Measurements from ENCODE around the gene MAML2.
A peak's percentile ranks its signal among the peaks of the same experiment; 100 is the strongest.

The MAML2 gene

GRCh38 chr11:96143041-96143521 is 199.9 kb downstream of the MAML2 start:
- Histone ChIP-seq H3K4me3 (ENCODE audit: low read length) (no peak overlapping the region), H3K36me3 (ENCODE audit: control insufficient read depth, insufficient read depth, low read length) (no peaks in the 10 kb centered on the region), H3K79me1 (ENCODE audit: low read length) (no peaks in the 10 kb centered on the region), H3K27ac (ENCODE audit: low read depth, low read length) (no peak overlapping the region), H3K56ac (ENCODE audit: low read length) (no peak overlapping the region), H3K18ac (ENCODE audit: low read length) (no peak overlapping the region), H2AK5ac (ENCODE audit: low read length) (no peak overlapping the region), H4K5ac (ENCODE audit: low read length) (no peak overlapping the region), H2BK120ac (ENCODE audit: low read depth, low read length) (no peak overlapping the region), H4K8ac (ENCODE audit: low read depth, low read length) (no peak overlapping the region), H2BK15ac (replicated peaks; ENCODE audit: low read depth) (no peak overlapping the region), H3K27me3 (ENCODE audit: insufficient read depth, low read length, poor library complexity) (no peaks in the 10 kb centered on the region), H3K23ac (ENCODE audit: low read length) (no peak overlapping the region), H2BK5ac (ENCODE audit: low read length) (no peak overlapping the region), H3K79me2 (ENCODE audit: control insufficient read depth, insufficient read depth, low read length) (no peaks in the 10 kb centered on the region), H3K4me2 (ENCODE audit: low read length) (no peak overlapping the region), H3K4me1 (ENCODE audit: control insufficient read depth, low read depth, low read length) (peaks cover 2% of the 10 kb centered on the region), H3K4ac (ENCODE audit: low read depth, low read length) (no peak overlapping the region), H3K9ac (ENCODE audit: low read length) (no peak overlapping the region)
- WGBS (ENCODE audit: extremely low coverage, insufficient coverage, low lambda C conversion rate) = no CpG with 5 or more reads among the region's 5 CpGs
- DNase-seq = no peak

- no peak overlapping the region for H3K27ac ChIP-seq (ENCODE audit: low read depth, low read length)
- no peak overlapping the region for H3K4ac ChIP-seq (ENCODE audit: low read depth, low read length)
- no peak overlapping the region for H3K4me3 ChIP-seq (ENCODE audit: low read length)
- H2AK5ac ChIP-seq (ENCODE audit: low read length) = no peak overlapping the region
- no peaks in the 10 kb centered on the region for H3K27me3 ChIP-seq (ENCODE audit: insufficient read depth, low read length, poor library complexity)
- H4K8ac ChIP-seq (ENCODE audit: low read depth, low read length) = no peak overlapping the region
- H3K4me2 ChIP-seq (ENCODE audit: low read length) = no peak overlapping the region
- H3K56ac ChIP-seq (ENCODE audit: low read length) = no peak overlapping the region
- H3K23ac ChIP-seq (ENCODE audit: low read length) = no peak overlapping the region
- no peak for DNase-seq
- H2BK15ac ChIP-seq (replicated peaks; ENCODE audit: low read depth) = no peak overlapping the region
- WGBS (ENCODE audit: extremely low coverage, insufficient coverage, low lambda C conversion rate) = no CpG with 5 or more reads among the region's 9 CpGs
- H3K4me1 ChIP-seq (ENCODE audit: control insufficient read depth, low read depth, low read length) = peaks cover 2% of the 10 kb centered on the region
- H3K18ac ChIP-seq (ENCODE audit: low read length) = no peak overlapping the region
- no peak overlapping the region for H4K5ac ChIP-seq (ENCODE audit: low read length)
- H3K9ac ChIP-seq (ENCODE audit: low read length) = no peak overlapping the region
- H2BK5ac ChIP-seq (ENCODE audit: low read length) = no peak overlapping the region
- H2BK120ac ChIP-seq (ENCODE audit: low read depth, low read length) = no peak overlapping the region
- H3K36me3 ChIP-seq (ENCODE audit: control insufficient read depth, insufficient read depth, low read length) = no peaks in the 10 kb centered on the region
- H3K79me2 ChIP-seq (ENCODE audit: control insufficient read depth, insufficient read depth, low read length) = no peaks in the 10 kb centered on the region
- H3K79me1 ChIP-seq (ENCODE audit: low read length) = no peaks in the 10 kb centered on the region
These were observed 201.4 kb downstream of the MAML2 start for GRCh38 chr11:96141626-96142025.

GRCh38 chr11:96139691-96140090 is 203.3 kb downstream of the MAML2 start:
- Histone ChIP-seq H3K4me3 (ENCODE audit: low read length) (no peak overlapping the region), H3K27ac (ENCODE audit: low read depth, low read length) (no peak overlapping the region), H4K5ac (ENCODE audit: low read length) (no peak overlapping the region), H3K79me1 (ENCODE audit: low read length) (no peaks in the 10 kb centered on the region), H4K8ac (ENCODE audit: low read depth, low read length) (no peak overlapping the region), H2BK15ac (replicated peaks; ENCODE audit: low read depth) (no peak overlapping the region), H3K4ac (ENCODE audit: low read depth, low read length) (no peak overlapping the region), H3K56ac (ENCODE audit: low read length) (no peak overlapping the region), H2AK5ac (ENCODE audit: low read length) (no peak overlapping the region), H3K4me1 (ENCODE audit: control insufficient read depth, low read depth, low read length) (no peaks in the 10 kb centered on the region), H2BK120ac (ENCODE audit: low read depth, low read length) (no peak overlapping the region), H3K23ac (ENCODE audit: low read length) (no peak overlapping the region), H3K18ac (ENCODE audit: low read length) (no peak overlapping the region), H3K36me3 (ENCODE audit: control insufficient read depth, insufficient read depth, low read length) (no peaks in the 10 kb centered on the region), H3K79me2 (ENCODE audit: control insufficient read depth, insufficient read depth, low read length) (no peaks in the 10 kb centered on the region), H2BK5ac (ENCODE audit: low read length) (no peak overlapping the region), H3K4me2 (ENCODE audit: low read length) (no peak overlapping the region), H3K9ac (ENCODE audit: low read length) (no peak overlapping the region), H3K27me3 (ENCODE audit: insufficient read depth, low read length, poor library complexity) (no peaks in the 10 kb centered on the region)
- DNase-seq = no peak
- no CpG with 5 or more reads among the region's 3 CpGs for WGBS (ENCODE audit: extremely low coverage, insufficient coverage, low lambda C conversion rate)

GRCh38 chr11:96137373-96137772 is 205.6 kb downstream of the MAML2 start:
- Histone ChIP-seq H3K79me1 (ENCODE audit: low read length) (no peaks in the 10 kb centered on the region), H3K4me1 (ENCODE audit: control insufficient read depth, low read depth, low read length) (no peaks in the 10 kb centered on the region), H2BK15ac (replicated peaks; ENCODE audit: low read depth) (no peak overlapping the region), H3K18ac (ENCODE audit: low read length) (no peak overlapping the region), H2BK5ac (ENCODE audit: low read length) (no peak overlapping the region), H3K27ac (ENCODE audit: low read depth, low read length) (no peak overlapping the region), H3K9ac (ENCODE audit: low read length) (no peak overlapping the region), H3K23ac (ENCODE audit: low read length) (no peak overlapping the region), H3K79me2 (ENCODE audit: control insufficient read depth, insufficient read depth, low read length) (no peaks in the 10 kb centered on the region), H3K4ac (ENCODE audit: low read depth, low read length) (no peak overlapping the region), H2AK5ac (ENCODE audit: low read length) (no peak overlapping the region), H3K4me3 (ENCODE audit: low read length) (no peak overlapping the region), H4K8ac (ENCODE audit: low read depth, low read length) (no peak overlapping the region), H3K56ac (ENCODE audit: low read length) (no peak overlapping the region), H2BK120ac (ENCODE audit: low read depth, low read length) (no peak overlapping the region), H3K4me2 (ENCODE audit: low read length) (no peak overlapping the region), H3K27me3 (ENCODE audit: insufficient read depth, low read length, poor library complexity) (no peaks in the 10 kb centered on the region), H4K5ac (ENCODE audit: low read length) (no peak overlapping the region), H3K36me3 (ENCODE audit: control insufficient read depth, insufficient read depth, low read length) (no peaks in the 10 kb centered on the region)
- no CpG with 5 or more reads among the region's 2 CpGs for WGBS (ENCODE audit: extremely low coverage, insufficient coverage, low lambda C conversion rate)
- DNase-seq = no peak

GRCh38 chr11:96136613-96137298 is 206.2 kb downstream of the MAML2 start:
- no peaks in the 10 kb centered on the region for H3K4me1 ChIP-seq (ENCODE audit: control insufficient read depth, low read depth, low read length)
- no peaks in the 10 kb centered on the region for H3K36me3 ChIP-seq (ENCODE audit: control insufficient read depth, insufficient read depth, low read length)
- H4K5ac ChIP-seq (ENCODE audit: low read length) = no peak overlapping the region
- H3K27ac ChIP-seq (ENCODE audit: low read depth, low read length) = no peak overlapping the region
- no peaks in the 10 kb centered on the region for H3K27me3 ChIP-seq (ENCODE audit: insufficient read depth, low read length, poor library complexity)
- H4K8ac ChIP-seq (ENCODE audit: low read depth, low read length) = peak overlapping the region; percentile 76
- no peak overlapping the region for H2BK5ac ChIP-seq (ENCODE audit: low read length)
- H3K23ac ChIP-seq (ENCODE audit: low read length) = no peak overlapping the region
- no peaks in the 10 kb centered on the region for H3K79me2 ChIP-seq (ENCODE audit: control insufficient read depth, insufficient read depth, low read length)
- H3K79me1 ChIP-seq (ENCODE audit: low read length) = no peaks in the 10 kb centered on the region
- no peak overlapping the region for H3K9ac ChIP-seq (ENCODE audit: low read length)
- H3K4me3 ChIP-seq (ENCODE audit: low read length) = no peak overlapping the region
- H2BK15ac ChIP-seq (replicated peaks; ENCODE audit: low read depth) = no peak overlapping the region
- no peak overlapping the region for H3K56ac ChIP-seq (ENCODE audit: low read length)
- no peak overlapping the region for H2BK120ac ChIP-seq (ENCODE audit: low read depth, low read length)
- H3K18ac ChIP-seq (ENCODE audit: low read length) = no peak overlapping the region
- no peak overlapping the region for H3K4me2 ChIP-seq (ENCODE audit: low read length)
- no CpG with 5 or more reads among the region's 3 CpGs for WGBS (ENCODE audit: extremely low coverage, insufficient coverage, low lambda C conversion rate)
- no peak overlapping the region for H3K4ac ChIP-seq (ENCODE audit: low read depth, low read length)
- no peak overlapping the region for H2AK5ac ChIP-seq (ENCODE audit: low read length)
- DNase-seq = no peak

- Histone ChIP-seq H3K27ac (ENCODE audit: low read depth, low read length) (no peak overlapping the region), H3K4me2 (ENCODE audit: low read length) (no peak overlapping the region), H4K8ac (ENCODE audit: low read depth, low read length) (no peak overlapping the region), H3K36me3 (ENCODE audit: control insufficient read depth, insufficient read depth, low read length) (no peaks in the 10 kb centered on the region), H3K79me2 (ENCODE audit: control insufficient read depth, insufficient read depth, low read length) (no peaks in the 10 kb centered on the region), H3K4ac (ENCODE audit: low read depth, low read length) (no peak overlapping the region), H2BK15ac (replicated peaks; ENCODE audit: low read depth) (no peak overlapping the region), H3K56ac (ENCODE audit: low read length) (no peak overlapping the region), H3K23ac (ENCODE audit: low read length) (no peak overlapping the region), H4K5ac (ENCODE audit: low read length) (no peak overlapping the region), H2AK5ac (ENCODE audit: low read length) (no peak overlapping the region), H3K79me1 (ENCODE audit: low read length) (no peaks in the 10 kb centered on the region), H3K4me1 (ENCODE audit: control insufficient read depth, low read depth, low read length) (no peaks in the 10 kb centered on the region), H3K4me3 (ENCODE audit: low read length) (no peak overlapping the region), H3K18ac (ENCODE audit: low read length) (no peak overlapping the region), H3K9ac (ENCODE audit: low read length) (no peak overlapping the region), H2BK5ac (ENCODE audit: low read length) (no peak overlapping the region), H3K27me3 (ENCODE audit: insufficient read depth, low read length, poor library complexity) (no peaks in the 10 kb centered on the region), H2BK120ac (ENCODE audit: low read depth, low read length) (no peak overlapping the region)
- peak; percentile 42 for DNase-seq
- no CpG with 5 or more reads among the region's 1 CpG for WGBS (ENCODE audit: extremely low coverage, insufficient coverage, low lambda C conversion rate)
These were observed 208.4 kb downstream of the MAML2 start for GRCh38 chr11:96134602-96135001.
